Naive thymus-derived CD4-positive, alpha-beta T cell (primary cell): ENCODE results near the gene CRYBB2. TPM values are rescaled to one million over a fixed set of nuclear protein-coding genes. Genes with fewer than 3 reads are reported as not detected.
"Not testable (repeated sequence)": the region's sequence is repeated elsewhere in the genome, so short reads cannot be mapped to it uniquely, and the experiment has no call there.

Experiments
- ATAC-seq: fragments of 150-1000 bp; cut with Tn5 transposase; 2 replicates; pipeline ENCODE4 v1.10.0; 2021; ENCODE audit warnings: mild to moderate bottlenecking, moderate library complexity
- CTCF ChIA-PET: fragments of 350-600 bp; sonication (Branson Sonifier 250); formaldehyde crosslinking; loops from one replicate; lab custom pipeline; 2021; ENCODE audit warnings: antibody characterized with exemption; lab: Charles Lee
- POLR2A ChIA-PET: fragments of 350-600 bp; sonication (Branson Sonifier 250); formaldehyde crosslinking; loops from one replicate; lab custom pipeline; 2021; ENCODE audit warnings: antibody characterized with exemption, inconsistent platforms; lab: Charles Lee
- DNase-seq, 9 donors: peaks; one replicate each; pipeline versions ENCODE4 v3.0.0 to v3.0.0-alpha.2; 2020 to 2022; ENCODE audit warnings: mixed read lengths in 1 of 9
- H3K27ac ChIP-seq: one replicate; pipeline ENCODE4 v1.7.0; 2013; ENCODE audit warnings: mild to moderate bottlenecking, low read depth, low read length, moderate library complexity
- H3K27me3 ChIP-seq, 2 donors: one replicate each; pipeline ENCODE4 v1.7.0; 2013; ENCODE audit warnings: low read length in 2 of 2, mild to moderate bottlenecking in 2 of 2, moderate library complexity in 2 of 2; ENCODE audit not compliant: control insufficient read depth in 2 of 2, insufficient read depth in 2 of 2
- H3K36me3 ChIP-seq, 3 experiments: 1 replicate in 2 of 3; 2 replicates in 1 of 3; pipeline ENCODE4 v1.7.0; 2013; ENCODE audit warnings: low read length in 3 of 3, mild to moderate bottlenecking in 3 of 3, moderate library complexity in 1 of 3; ENCODE audit not compliant: insufficient read depth in 3 of 3, control insufficient read depth in 2 of 3
- H3K4me1 ChIP-seq, 2 donors: one replicate each; pipeline ENCODE4 v1.7.0; 2013; ENCODE audit warnings: low read length in 2 of 2, mild to moderate bottlenecking in 2 of 2, moderate library complexity in 1 of 2; ENCODE audit not compliant: control insufficient read depth in 2 of 2, insufficient read depth in 2 of 2
- H3K4me3 ChIP-seq: 2 replicates; pipeline ENCODE4 v1.7.0; 2013; ENCODE audit warnings: mild to moderate bottlenecking, low read length
- H3K9me3 ChIP-seq, 3 experiments: 1 replicate in 2 of 3; 2 replicates in 1 of 3; pipeline ENCODE4 v1.7.0; 2013; ENCODE audit warnings: low read length in 3 of 3; ENCODE audit not compliant: control insufficient read depth in 2 of 3
- H3K27ac Mint-ChIP-seq, 9 donors: one replicate each; pipeline ENCODE4 v1.8.0; 2020 to 2022; ENCODE audit warnings: mixed read lengths in 9 of 9, mild to moderate bottlenecking in 8 of 9, moderate library complexity in 5 of 9, inconsistent platforms in 2 of 9
- H3K27me3 Mint-ChIP-seq, 5 donors: one replicate each; pipeline ENCODE4 v1.8.0; 2021 to 2022; ENCODE audit warnings: mixed read lengths in 5 of 5, mild to moderate bottlenecking in 1 of 5
- H3K36me3 Mint-ChIP-seq, 5 donors: one replicate each; pipeline ENCODE4 v1.8.0; 2020 to 2022; ENCODE audit warnings: mixed read lengths in 5 of 5, mild to moderate bottlenecking in 3 of 5, inconsistent platforms in 1 of 5
- H3K4me1 Mint-ChIP-seq, 7 donors: one replicate each; pipeline ENCODE4 v1.8.0; 2020 to 2022; ENCODE audit warnings: mixed read lengths in 7 of 7, mild to moderate bottlenecking in 3 of 7, inconsistent platforms in 1 of 7
- H3K4me3 Mint-ChIP-seq, 10 donors: one replicate each; pipeline ENCODE4 v1.8.0; 2020 to 2022; ENCODE audit warnings: mild to moderate bottlenecking in 10 of 10, mixed read lengths in 10 of 10, moderate library complexity in 6 of 10, inconsistent platforms in 2 of 10
- H3K9me3 Mint-ChIP-seq, 11 donors: one replicate each; pipeline ENCODE4 v1.8.0; 2020 to 2022; ENCODE audit warnings: mixed read lengths in 11 of 11, mild to moderate bottlenecking in 4 of 11, inconsistent platforms in 1 of 11, moderate library complexity in 1 of 11
- intact Hi-C, 2 donors: fragments of 100-400 bp; cut with micrococcal nuclease; formaldehyde crosslinking; loops; one replicate each; pipeline ENCODE4 v1.15.1; 2023
- polyA plus RNA-seq, 2 donors: library from polyadenylated mRNA; unstranded; fragments of 300-500 nt; fragmentation: Illumina TruSeq; gene quantifications; one replicate each; pipeline ENCODE4 v1.2.3, GENCODE V29; 2021
- total RNA-seq, 6 experiments: library from RNA in 5 of 6; stranded (reverse) in 5 of 6; gene quantifications; 1 replicate in 5 of 6; 2 replicates in 1 of 6; pipeline ENCODE4 v1.2.3 and lab custom pipeline; 2021 to 2026

CRYBB2 gene
- total and polyA plus RNA-seq, 7 experiments from 2014 or later: not detected

DNA sequence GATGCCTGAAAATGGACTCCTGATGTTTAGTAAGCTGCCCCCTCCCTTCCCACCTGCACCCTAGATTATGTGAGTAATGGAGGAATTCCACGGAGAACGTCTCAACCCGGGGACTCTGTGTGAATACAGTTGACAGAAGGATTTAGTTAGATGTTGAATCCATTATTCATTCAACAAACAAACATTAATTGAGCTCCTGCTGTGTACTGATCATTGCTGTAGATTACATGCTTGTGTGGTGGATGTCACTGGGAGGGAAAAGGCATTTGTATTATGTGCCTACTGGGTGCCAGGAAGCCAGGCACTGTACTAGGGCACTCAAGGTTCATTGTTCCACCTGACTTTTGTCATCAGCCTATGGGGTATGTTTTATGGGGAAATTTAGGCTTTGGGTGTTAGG lies 42.6 kb upstream of the CRYBB2 start:
- ChIA-PET POLR2A (interaction anchor here (0.8 kb wide), 1 partner anchor 107 kb away, joined by 3 read pairs; no protein-coding TSS in a partner anchor), CTCF (no interaction called here)

DNA sequence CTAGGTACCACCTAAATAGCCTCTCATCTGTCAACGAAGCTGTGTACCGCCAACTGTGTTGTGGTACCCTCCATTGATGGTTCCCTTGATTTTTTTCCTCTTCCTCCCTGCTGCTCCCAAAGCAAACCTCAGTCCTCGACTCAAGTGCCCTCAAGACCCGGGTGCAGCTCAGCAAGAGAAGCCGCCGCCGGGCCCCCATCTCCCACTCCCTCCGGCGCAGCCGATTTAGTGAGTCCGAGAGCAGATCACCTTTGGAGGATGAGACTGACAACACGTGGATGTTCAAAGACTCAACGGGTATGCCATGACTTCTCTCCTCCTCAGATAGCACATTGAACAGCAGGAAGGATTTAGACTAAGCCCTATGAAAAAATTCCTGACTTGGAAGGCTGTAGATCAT lies 42.2 kb upstream of the CRYBB2 start:
- Mint-ChIP-seq H3K27ac (no peak overlapping the region), H3K27me3 (no peaks in the 10 kb centered on the region), H3K4me3 (no peak overlapping the region), H3K36me3 (peaks cover 4 to 41% (median 24%) of the 10 kb centered on the region in 5 donors), H3K9me3 (peaks cover 0 to 8% (median 3%) of the 10 kb centered on the region in 11 donors), H3K4me1 (no peaks in the 10 kb centered on the region)
- intact Hi-C loops: no loop called here
- Histone ChIP-seq H3K9me3 (peaks cover 0 to 6% (median 0%) of the 10 kb centered on the region in 3 experiments), H3K27me3 (no peaks in the 10 kb centered on the region), H3K27ac (no peak overlapping the region), H3K4me3 (no peak overlapping the region), H3K4me1 (no peaks in the 10 kb centered on the region), H3K36me3 (peaks cover 0 to 24% (median 0%) of the 10 kb centered on the region in 3 experiments)
- ChIA-PET POLR2A (interaction anchor here (0.8 kb wide), 1 partner anchor 106 kb away, joined by 3 read pairs; no protein-coding TSS in a partner anchor), CTCF (no interaction called here)
- ATAC-seq (no peak), DNase-seq (no peak)

More for the DNA sequence above, 42.6 kb upstream of the CRYBB2 start:
- Mint-ChIP-seq H3K27me3 (no peaks in the 10 kb centered on the region), H3K4me3 (no peak overlapping the region), H3K36me3 (peaks cover 3 to 39% (median 22%) of the 10 kb centered on the region in 5 donors), H3K27ac (no peak overlapping the region), H3K4me1 (no peaks in the 10 kb centered on the region), H3K9me3 (peaks cover 0 to 8% (median 3%) of the 10 kb centered on the region in 11 donors)
- Histone ChIP-seq H3K9me3 (peaks cover 0 to 6% (median 0%) of the 10 kb centered on the region in 3 experiments), H3K36me3 (peaks cover 0 to 24% (median 0%) of the 10 kb centered on the region in 3 experiments), H3K27ac (no peak overlapping the region), H3K27me3 (no peaks in the 10 kb centered on the region), H3K4me3 (no peak overlapping the region), H3K4me1 (no peaks in the 10 kb centered on the region)
- intact Hi-C loops: no loop called here
- DNase-seq (no peak), ATAC-seq (no peak)

DNA sequence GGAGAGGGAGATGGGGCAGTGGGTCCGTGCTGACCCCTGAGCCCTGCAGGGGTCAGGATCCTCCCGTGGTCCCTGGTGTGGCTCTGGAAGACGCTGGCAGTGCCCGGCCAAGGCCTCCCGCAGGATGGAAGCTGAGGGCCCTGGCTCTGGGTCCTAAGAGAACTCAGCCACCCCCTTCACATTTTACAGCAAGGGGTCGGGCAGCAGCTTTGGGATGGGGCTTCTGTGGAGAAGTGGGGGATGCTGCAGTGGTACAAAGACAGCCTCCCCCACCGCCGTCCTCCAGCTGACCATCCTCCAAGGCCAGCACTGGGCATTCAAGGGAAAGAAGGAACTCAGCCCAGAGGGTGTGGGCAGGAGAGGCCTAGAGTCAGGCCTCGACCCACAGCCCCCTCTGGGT lies 41.5 kb upstream of the CRYBB2 start:
- no peak overlapping the region for H3K27ac Mint-ChIP-seq
- H3K36me3 Mint-ChIP-seq: peaks cover 7 to 44% (median 27%) of the 10 kb centered on the region in 5 donors
- no peaks in the 10 kb centered on the region for H3K4me1 Mint-ChIP-seq
- H3K27ac ChIP-seq: no peak overlapping the region
- peaks cover 0 to 8% (median 3%) of the 10 kb centered on the region in 11 donors for H3K9me3 Mint-ChIP-seq
- H3K4me1 ChIP-seq: no peaks in the 10 kb centered on the region
- H3K4me3 ChIP-seq: no peak overlapping the region
- H3K36me3 ChIP-seq: peaks cover 0 to 24% (median 0%) of the 10 kb centered on the region in 3 experiments
- DNase-seq: no peak
- H3K27me3 ChIP-seq: no peaks in the 10 kb centered on the region
- ATAC-seq: no peak
- intact Hi-C loops: no loop called here
- CTCF ChIA-PET: no interaction called here
- no peak overlapping the region for H3K4me3 Mint-ChIP-seq
- H3K9me3 ChIP-seq: peaks cover 0 to 6% (median 0%) of the 10 kb centered on the region in 3 experiments
- POLR2A ChIA-PET: no interaction called here
- H3K27me3 Mint-ChIP-seq: no peaks in the 10 kb centered on the region

DNA sequence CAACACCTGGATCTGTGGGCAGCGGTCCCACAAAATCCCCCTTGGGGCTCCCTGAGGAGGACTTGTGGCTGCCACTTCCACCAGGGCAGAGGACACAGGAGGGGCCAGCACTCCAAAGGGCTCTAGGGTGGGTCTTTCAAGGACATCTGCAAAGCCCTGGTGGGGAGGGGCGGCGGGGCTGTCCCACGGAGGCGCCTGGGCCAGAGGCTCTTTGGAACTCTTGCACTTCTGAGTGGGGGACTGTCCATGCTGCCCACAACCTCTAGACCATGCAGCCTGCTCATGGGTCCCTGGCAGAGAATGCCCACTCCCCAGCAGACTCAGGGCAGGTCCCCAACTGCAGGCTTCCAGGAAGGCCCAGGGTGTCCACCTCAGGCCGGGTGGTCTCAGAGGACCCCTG lies 41.1 kb upstream of the CRYBB2 start:
- H3K36me3 ChIP-seq: peaks cover 0 to 24% (median 0%) of the 10 kb centered on the region in 3 experiments
- H3K27me3 Mint-ChIP-seq, H3K4me1 Mint-ChIP-seq, intact Hi-C loops, H3K9me3 ChIP-seq, H3K4me3 ChIP-seq, H3K27me3 ChIP-seq, H3K9me3 Mint-ChIP-seq, DNase-seq, H3K4me1 ChIP-seq, H3K27ac ChIP-seq, POLR2A ChIA-PET, CTCF ChIA-PET: not testable (repeated sequence)
- Mint-ChIP-seq H3K4me3 (peak overlapping the region in 6 of 10 donors; percentile 49 to 82 (median 63)), H3K27ac (peak overlapping the region in 3 of 9 donors; percentile 53 to 81 (median 72)), H3K36me3 (peaks cover 7 to 47% (median 27%) of the 10 kb centered on the region in 5 donors)
- ATAC-seq: peak; percentile 30

DNA sequence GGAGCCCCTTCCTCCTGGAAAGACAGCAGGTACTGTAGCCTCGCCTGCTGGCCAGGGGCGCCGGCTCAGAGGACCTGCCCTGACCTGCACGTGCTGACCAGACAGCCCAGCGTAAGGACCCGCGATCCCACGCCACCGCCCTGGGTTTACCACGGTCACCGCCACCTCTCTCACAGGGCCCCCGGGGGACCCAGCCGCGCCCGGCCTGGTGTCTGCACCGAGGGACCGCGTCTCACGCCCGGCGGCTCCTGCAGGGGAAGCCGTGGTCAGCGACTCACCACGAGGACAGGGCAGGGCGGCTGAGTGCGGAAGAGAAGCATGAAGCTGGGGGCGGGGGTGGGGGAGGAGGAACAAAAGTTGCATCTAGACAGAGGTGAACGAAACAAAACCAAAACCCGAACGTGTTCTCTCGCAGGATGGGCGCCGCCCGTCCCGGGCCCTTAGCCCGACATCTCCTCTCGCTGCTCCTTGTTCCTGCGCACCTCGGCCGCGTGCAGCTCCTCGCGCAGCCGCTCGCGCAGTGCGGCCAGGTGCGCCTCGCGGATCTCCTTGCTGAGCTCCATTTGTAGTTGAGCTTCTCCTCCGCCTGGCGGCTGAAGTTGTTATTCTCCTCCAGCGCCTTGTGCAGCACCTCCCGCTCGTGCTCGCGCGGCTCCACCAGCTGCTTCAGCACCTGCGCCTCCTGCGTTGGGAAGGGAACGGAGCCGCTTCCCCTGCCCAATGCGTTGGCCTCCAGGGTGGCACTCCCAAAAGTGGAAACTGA lies 40.4 kb upstream of the CRYBB2 start:
- peaks cover 7 to 51% (median 28%) of the 10 kb centered on the region in 5 donors for H3K36me3 Mint-ChIP-seq
- DNase-seq, H3K27ac ChIP-seq, H3K27me3 Mint-ChIP-seq, H3K4me1 ChIP-seq, CTCF ChIA-PET, H3K4me3 Mint-ChIP-seq, H3K27me3 ChIP-seq, H3K27ac Mint-ChIP-seq, POLR2A ChIA-PET, H3K4me3 ChIP-seq, H3K9me3 Mint-ChIP-seq, H3K4me1 Mint-ChIP-seq, intact Hi-C loops, H3K9me3 ChIP-seq: not testable (repeated sequence)
- peaks cover 0 to 23% (median 0%) of the 10 kb centered on the region in 3 experiments for H3K36me3 ChIP-seq
- ATAC-seq: peak; percentile 75

DNA sequence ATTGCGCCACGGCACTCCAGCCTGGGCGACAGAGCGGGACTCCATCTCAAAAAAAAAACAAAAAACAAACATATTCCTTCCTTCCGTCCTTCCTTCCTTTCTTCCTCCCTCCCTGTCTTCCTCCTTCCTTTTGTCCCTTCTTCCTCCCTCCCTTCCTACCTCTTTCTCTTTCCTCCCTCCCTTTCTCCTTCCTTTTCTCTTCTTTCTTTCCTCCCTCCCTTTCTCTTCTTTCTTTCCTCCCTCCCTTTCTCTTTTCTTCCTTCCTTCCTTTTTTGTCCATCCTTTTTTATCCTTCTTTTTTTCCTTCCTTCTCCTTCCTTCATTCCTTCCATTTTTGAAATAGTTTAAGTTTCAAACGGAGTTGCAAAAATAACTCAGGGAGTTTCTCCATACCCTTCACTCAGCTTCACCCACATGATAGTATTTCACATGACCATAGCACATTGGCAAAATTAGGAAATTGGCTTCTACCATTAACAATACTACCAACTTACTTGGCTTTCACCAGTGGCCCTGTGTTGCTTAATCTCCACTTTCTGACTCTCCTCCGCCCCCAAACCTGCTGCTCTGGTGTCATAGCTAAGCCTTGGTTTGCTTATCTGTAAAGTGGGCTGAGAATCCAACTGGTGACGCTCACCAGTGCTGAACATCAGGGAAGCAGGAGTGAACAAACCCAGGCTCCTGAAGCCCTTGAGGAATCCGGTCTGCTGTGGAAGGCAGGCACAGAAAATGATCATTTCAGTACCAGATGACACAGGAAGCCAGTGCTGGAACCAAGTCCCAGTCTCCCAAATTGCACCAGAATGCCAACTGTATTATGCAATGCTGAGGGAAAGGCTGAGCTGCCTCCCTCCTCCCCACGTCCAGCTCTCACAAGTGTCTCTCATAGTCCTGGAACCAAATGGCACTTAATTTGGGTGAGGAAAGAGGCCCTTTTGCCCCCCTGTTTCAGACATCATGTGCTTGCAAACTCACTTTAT lies 37.0 kb upstream of the CRYBB2 start:
- POLR2A ChIA-PET: no interaction called here
- DNase-seq (no peak), ATAC-seq (no peak)
- peaks cover 0 to 8% (median 3%) of the 10 kb centered on the region in 11 donors for H3K9me3 Mint-ChIP-seq
- intact Hi-C loops: no loop called here
- Histone ChIP-seq H3K27me3 (no peaks in the 10 kb centered on the region), H3K4me1 (no peaks in the 10 kb centered on the region), H3K4me3 (no peak overlapping the region), H3K9me3 (peaks cover 0 to 6% (median 0%) of the 10 kb centered on the region in 3 experiments), H3K27ac (no peak overlapping the region), H3K36me3 (peaks cover 0 to 7% (median 0%) of the 10 kb centered on the region in 3 experiments)
- CTCF ChIA-PET: no interaction called here
- H3K36me3 Mint-ChIP-seq: peaks cover 4 to 48% (median 20%) of the 10 kb centered on the region in 5 donors
- no peak overlapping the region for H3K27ac Mint-ChIP-seq
- no peak overlapping the region for H3K4me3 Mint-ChIP-seq
- no peaks in the 10 kb centered on the region for H3K4me1 Mint-ChIP-seq
- H3K27me3 Mint-ChIP-seq: no peaks in the 10 kb centered on the region
